WTC11 (cell line): Measurements from ENCODE around the gene STAT6. TPM values are rescaled to one million over a fixed set of nuclear protein-coding genes. Genes with fewer than 3 reads are reported as not detected.
A peak's percentile ranks its signal among the peaks of the same experiment; 100 is the strongest.

Experiments
- ATAC-seq: fragments of 200-7000 bp; cut with Tn5 transposase; 2 replicates; pipeline ENCODE4 v1.10.0; 2021; ENCODE audit warnings: mild to moderate bottlenecking, moderate library complexity
- CTCF ChIA-PET: fragments of 300-600 bp; sonication (Branson Sonifier 250); formaldehyde crosslinking; loops from one replicate; lab custom pipeline; 2021; ENCODE audit warnings: antibody characterized with exemption; lab: Charles Lee
- POLR2A ChIA-PET: fragments of 350-600 bp; sonication (Branson Sonifier 250); formaldehyde crosslinking; loops from one replicate; lab custom pipeline; 2021; ENCODE audit warnings: antibody characterized with exemption; lab: Charles Lee
- DNase-seq: peaks from one replicate; pipeline ENCODE4 v3.0.0; 2021; ENCODE audit warnings: low spot score
- H3K27ac Mint-ChIP-seq: 2 replicates; pipeline ENCODE4 v1.8.0; 2021; ENCODE audit warnings: mixed read lengths
- H3K27me3 Mint-ChIP-seq: 2 replicates; pipeline ENCODE4 v1.8.0; 2021; ENCODE audit warnings: low read depth, mild to moderate bottlenecking, moderate library complexity, mixed read lengths
- H3K36me3 Mint-ChIP-seq: 2 replicates; pipeline ENCODE4 v1.8.0; 2021; ENCODE audit warnings: mixed read lengths
- H3K4me1 Mint-ChIP-seq: 2 replicates; pipeline ENCODE4 v1.8.0; 2022; ENCODE audit warnings: mixed read lengths
- H3K4me3 Mint-ChIP-seq: 2 replicates; pipeline ENCODE4 v1.8.0; 2021; ENCODE audit warnings: mild to moderate bottlenecking, moderate library complexity, mixed read lengths
- H3K9me3 Mint-ChIP-seq: 2 replicates; pipeline ENCODE4 v1.8.0; 2021; ENCODE audit warnings: mixed read lengths
- CBFB ChIP-seq: sonication (generic); formaldehyde crosslinking; IDR thresholded peaks from 2 replicates; pipeline ENCODE4 v1.8.1; 2022; ENCODE audit warnings: mild to moderate bottlenecking, low read depth, missing genetic modification reagents
- CREB1 ChIP-seq: sonication (generic); formaldehyde crosslinking; IDR thresholded peaks from 2 replicates; pipeline ENCODE4 v1.8.0; 2023; ENCODE audit warnings: mild to moderate bottlenecking, missing genetic modification reagents
- CTCF ChIP-seq: fragments of 200-600 bp; IDR thresholded peaks from 2 replicates; pipeline ENCODE4 v1.8.0; 2022; ENCODE audit warnings: antibody characterized with exemption
- E2F4 ChIP-seq: sonication (generic); formaldehyde crosslinking; IDR thresholded peaks from 2 replicates; pipeline ENCODE4 v1.8.1; 2022; ENCODE audit warnings: low read depth, mild to moderate bottlenecking, moderate library complexity, missing genetic modification reagents, borderline replicate concordance
- ELF4 ChIP-seq: sonication (generic); formaldehyde crosslinking; IDR thresholded peaks from 2 replicates; pipeline ENCODE4 v1.8.1; 2022; ENCODE audit warnings: low read depth, mild to moderate bottlenecking, moderate library complexity, missing genetic modification reagents
- ESRRA ChIP-seq: sonication (generic); formaldehyde crosslinking; IDR thresholded peaks from 2 replicates; pipeline ENCODE4 v1.8.1; 2022; ENCODE audit warnings: mild to moderate bottlenecking, missing genetic modification reagents, borderline replicate concordance
- GABPB1 ChIP-seq: sonication (generic); formaldehyde crosslinking; IDR thresholded peaks from 2 replicates; pipeline ENCODE4 v1.8.1; 2023; ENCODE audit warnings: mild to moderate bottlenecking, missing genetic modification reagents
- HMGXB4 ChIP-seq: sonication (generic); formaldehyde crosslinking; IDR thresholded peaks from 2 replicates; pipeline ENCODE4 v1.8.1; 2023; ENCODE audit warnings: mild to moderate bottlenecking, moderate library complexity, missing genetic modification reagents
- IRF2 ChIP-seq: sonication (generic); formaldehyde crosslinking; IDR thresholded peaks from 2 replicates; pipeline ENCODE4 v1.8.0; 2022; ENCODE audit warnings: low read depth, missing genetic modification reagents, borderline replicate concordance
- JAZF1 ChIP-seq: fragments of 250-450 bp; sonication (Bioruptor Pico); IDR thresholded peaks from 2 replicates; pipeline ENCODE4 v1.9.0; 2021; ENCODE audit warnings: moderate library complexity, mild to moderate bottlenecking, inconsistent platforms
- MAX ChIP-seq: sonication (generic); formaldehyde crosslinking; IDR thresholded peaks from 2 replicates; pipeline ENCODE4 v1.8.0; 2022; ENCODE audit warnings: mild to moderate bottlenecking, missing genetic modification reagents
- MLX ChIP-seq: sonication (generic); formaldehyde crosslinking; IDR thresholded peaks from 2 replicates; pipeline ENCODE4 v1.8.1; 2023; ENCODE audit warnings: mild to moderate bottlenecking, missing genetic modification reagents, moderate library complexity
- RELA ChIP-seq: sonication (generic); formaldehyde crosslinking; IDR thresholded peaks from 2 replicates; pipeline ENCODE4 v1.8.1; 2022; ENCODE audit warnings: missing genetic modification reagents, mild to moderate bottlenecking, borderline replicate concordance
- RORB ChIP-seq: fragments of 250-450 bp; sonication (Bioruptor Pico); IDR thresholded peaks from 2 replicates; pipeline ENCODE4 v1.9.0; 2021; ENCODE audit warnings: mild to moderate bottlenecking
- SMAD3 ChIP-seq: sonication (generic); formaldehyde crosslinking; IDR thresholded peaks from 2 replicates; pipeline ENCODE4 v1.8.0; 2022; ENCODE audit warnings: missing genetic modification reagents, mild to moderate bottlenecking, borderline replicate concordance
- TEAD1 ChIP-seq: sonication (generic); formaldehyde crosslinking; IDR thresholded peaks from 2 replicates; pipeline ENCODE4 v1.8.0; 2022; ENCODE audit warnings: mild to moderate bottlenecking, missing genetic modification reagents
- USF2 ChIP-seq: sonication (generic); formaldehyde crosslinking; IDR thresholded peaks from 2 replicates; pipeline ENCODE4 v1.8.1; 2023; ENCODE audit warnings: mild to moderate bottlenecking, missing genetic modification reagents, moderate library complexity
- total RNA-seq: library from RNA; stranded (reverse); gene quantifications from 3 replicates; pipeline ENCODE4 v1.2.3, GENCODE V29; 2021

The STAT6 gene
- total RNA-seq, 1 experiment from 2014 or later, result 47.0 TPM

GRCh38 chr12:57069523-57069922 is 41.6 kb downstream of the STAT6 start:
- POLR2A ChIA-PET, result interaction anchor here (0.6 to 2.6 kb wide), 6 partner anchors 9 to 64 kb away, joined by 3 to 32 read pairs (median 4); partner anchors contain the start of genes NEMP1 and STAT6
- no peak overlapping the region for H3K4me3 Mint-ChIP-seq

GRCh38 chr12:57066245-57066644 is 44.9 kb downstream of the STAT6 start:
- no peaks in the 10 kb centered on the region for H3K4me1 Mint-ChIP-seq
- H3K4me3 Mint-ChIP-seq, result no peak overlapping the region
- ATAC-seq (no peak), DNase-seq (no peak)
- POLR2A ChIA-PET, result no interaction called here
- no peaks in the 10 kb centered on the region for H3K9me3 Mint-ChIP-seq
- H3K27ac Mint-ChIP-seq, result peak overlapping the region; percentile 22; the same call in 1 of the 2 replicates
- H3K36me3 Mint-ChIP-seq, result peaks cover 73% of the 10 kb centered on the region
- no peaks in the 10 kb centered on the region for H3K27me3 Mint-ChIP-seq
- CTCF ChIA-PET, result interaction anchor here (0.5 to 2.8 kb wide), 5 partner anchors 27 to 147 kb away, joined by 3 to 15 read pairs (median 5); no protein-coding TSS in a partner anchor
- TF ChIP-seq IRF2 (CRISPR knock-in tag) (no peak), HMGXB4 (CRISPR knock-in tag) (no peak), USF2 (CRISPR knock-in tag) (no peak), TEAD1 (CRISPR knock-in tag) (no peak), ESRRA (CRISPR knock-in tag) (no peak), ELF4 (CRISPR knock-in tag) (no peak), CTCF (no peak), MAX (CRISPR knock-in tag) (no peak), JAZF1 (CRISPR knock-in tag) (no peak), CREB1 (CRISPR knock-in tag) (no peak), MLX (CRISPR knock-in tag) (no peak), GABPB1 (no peak), E2F4 (no peak), CBFB (CRISPR knock-in tag) (no peak), RELA (CRISPR knock-in tag) (no peak), RORB (no peak)

More at GRCh38 chr12:57069523-57069922, 41.6 kb downstream of the STAT6 start:
- peak overlapping the region; percentile 34 for H3K27ac Mint-ChIP-seq
- peak; percentile 99 for ATAC-seq
- H3K36me3 Mint-ChIP-seq, result peaks cover 64% of the 10 kb centered on the region
- no peaks in the 10 kb centered on the region for H3K4me1 Mint-ChIP-seq
- CTCF ChIA-PET, result interaction anchor here (0.6 to 7.7 kb wide), 42 partner anchors 9 to 433 kb away, joined by 3 to 270 read pairs (median 4); partner anchors contain the start of genes HSD17B6, LRP1, MYO1A and NAB2
- no peaks in the 10 kb centered on the region for H3K9me3 Mint-ChIP-seq
- DNase-seq, result peak; percentile 50
- H3K27me3 Mint-ChIP-seq, result no peaks in the 10 kb centered on the region
- TF ChIP-seq CTCF (peak; percentile 64), SMAD3 (no peak)
